Measurements from ENCODE around the gene STIM1.

STIM1 gene

DNA sequence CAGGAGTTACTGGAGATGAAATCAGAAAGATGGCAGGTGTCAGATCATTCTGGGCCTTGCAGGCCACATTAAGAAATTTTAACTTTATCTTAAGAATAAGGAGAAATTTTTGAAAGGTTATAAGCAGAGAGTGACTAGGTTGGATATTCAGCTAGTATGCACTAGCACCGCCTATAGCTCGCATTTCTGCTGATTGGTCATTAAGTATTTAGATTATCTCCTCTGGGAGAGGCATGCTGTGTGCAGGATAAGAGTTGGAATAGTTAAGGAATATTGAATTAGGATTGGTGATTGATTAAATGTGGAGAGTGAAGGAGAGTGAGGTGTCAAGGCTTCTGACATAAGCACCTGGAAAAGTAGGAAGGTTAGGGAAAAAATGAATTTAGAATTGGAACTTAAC is 100.6 kb downstream of the STIM1 start:
- DNase-seq = no peak

- no peak for DNase-seq
Observed at GRCh38 chr11:3956748-3957147, 101.3 kb downstream of the STIM1 start.

GRCh38 chr11:3957437-3957836 is 102.0 kb downstream of the STIM1 start:
- no peak for DNase-seq

GRCh38 chr11:3958281-3958680 is 102.8 kb downstream of the STIM1 start:
- no peak for DNase-seq

- DNase-seq = no peak
Observed at GRCh38 chr11:3959015-3959902, 103.8 kb downstream of the STIM1 start.

GRCh38 chr11:3959903-3960265 is 104.4 kb downstream of the STIM1 start:
- DNase-seq = no peak

DNA sequence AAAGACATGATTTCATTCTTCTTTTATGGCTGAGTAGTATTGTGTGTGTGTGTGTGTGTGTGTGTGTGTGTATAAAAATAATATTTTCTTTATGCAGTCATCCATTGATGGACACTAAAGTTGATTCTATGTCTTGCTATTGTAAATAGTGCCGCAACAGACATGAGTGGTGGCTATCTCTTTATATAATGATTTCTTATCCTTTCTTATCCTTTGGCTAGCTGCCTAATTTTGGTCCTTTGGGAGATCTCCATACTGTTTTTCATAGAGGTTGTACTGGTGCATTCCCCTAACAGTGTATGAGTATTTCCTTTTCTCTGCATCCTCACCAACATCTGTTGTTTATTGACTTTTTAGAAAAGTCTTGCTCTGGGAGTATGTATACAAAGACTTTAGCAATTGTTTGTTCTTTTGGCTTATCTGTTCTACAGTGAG is 107.0 kb downstream of the STIM1 start:
- no peak for DNase-seq

DNA sequence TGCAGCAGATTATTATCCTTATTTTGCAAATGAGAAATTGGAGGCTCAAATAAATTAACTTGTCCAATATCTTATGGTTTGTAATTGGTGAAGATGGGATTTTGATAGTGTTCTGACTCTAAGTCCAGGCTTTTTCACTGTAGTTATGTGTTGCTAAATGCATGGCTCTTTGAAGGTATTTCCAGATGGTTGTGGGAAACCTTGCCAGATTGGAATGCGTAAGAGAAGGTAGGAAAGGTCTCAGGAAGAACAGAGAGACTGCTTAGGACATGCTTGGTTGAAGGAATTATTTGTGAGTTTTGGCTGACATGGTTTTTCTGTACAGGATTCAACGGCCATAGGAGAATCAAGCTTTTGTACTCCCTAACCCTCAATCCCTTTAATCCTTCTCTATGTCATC is 108.6 kb downstream of the STIM1 start:
- no peak for DNase-seq

GRCh38 chr11:3964935-3965604 is 109.6 kb downstream of the STIM1 start:
- no peak for DNase-seq

- no peak for DNase-seq
Observed at GRCh38 chr11:3967695-3968094, 112.2 kb downstream of the STIM1 start.

GRCh38 chr11:3969200-3969599 is 113.7 kb downstream of the STIM1 start:
- no peak for DNase-seq

DNA sequence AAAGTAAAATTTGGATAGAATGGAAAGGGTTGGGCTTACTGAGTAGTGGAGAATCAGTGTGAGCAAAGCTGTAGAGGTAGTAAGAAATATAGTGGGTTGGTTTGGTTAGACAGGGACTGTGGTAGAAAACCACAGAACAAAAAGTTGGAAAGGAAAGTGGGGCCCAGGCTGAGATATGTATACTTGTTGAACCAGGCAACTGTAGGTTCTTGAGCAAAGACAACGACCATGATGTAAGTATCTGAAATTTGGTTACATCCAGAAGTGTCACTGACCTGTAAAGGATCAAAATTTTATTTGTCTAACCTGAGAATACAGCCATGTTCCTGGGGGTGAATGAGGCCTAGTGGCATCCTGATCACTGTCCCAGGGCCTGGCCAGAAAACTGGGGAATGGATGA is 114.1 kb downstream of the STIM1 start:
- DNase-seq = no peak

DNA sequence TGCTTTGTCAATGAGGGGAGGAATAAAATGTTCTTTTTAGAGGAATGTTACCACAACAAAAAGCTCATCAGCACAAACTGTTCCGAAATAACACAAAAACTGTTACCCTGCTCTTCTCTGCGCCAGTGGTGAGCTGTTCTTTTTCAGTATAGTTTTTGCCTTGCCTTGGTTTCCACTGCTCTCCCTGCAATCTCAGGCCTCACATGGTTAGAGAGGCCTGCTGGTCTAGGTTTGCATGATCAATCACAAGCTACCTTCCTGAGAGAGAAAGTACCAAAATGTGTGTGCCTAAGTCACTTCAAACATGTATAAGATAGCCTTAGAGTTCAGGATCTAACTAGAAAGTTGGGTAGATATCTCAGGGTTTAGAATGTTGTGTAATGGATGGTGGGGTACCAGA is 114.6 kb downstream of the STIM1 start:
- no peak for DNase-seq

- DNase-seq = no peak
Observed at GRCh38 chr11:3971756-3972404, 116.4 kb downstream of the STIM1 start.

DNA sequence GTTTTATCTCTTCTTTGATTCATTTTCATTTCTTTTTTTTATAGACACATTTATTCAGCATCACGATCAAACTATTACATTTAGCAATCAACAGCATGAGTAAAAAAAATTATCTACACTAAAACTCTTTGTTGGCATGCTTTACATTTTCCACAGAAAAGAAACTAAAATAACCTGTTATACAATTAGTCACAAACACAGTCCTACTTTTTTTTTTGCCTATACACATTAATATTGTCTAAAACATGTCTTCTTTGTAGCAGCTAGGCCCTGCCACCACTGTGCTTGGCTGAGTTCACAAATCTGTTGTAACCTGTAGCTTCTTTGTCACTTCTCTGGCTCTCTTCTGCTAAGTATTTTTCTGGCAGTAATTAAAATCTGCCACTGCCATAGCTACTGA is 117.0 kb downstream of the STIM1 start:
- no peak for DNase-seq

DNA sequence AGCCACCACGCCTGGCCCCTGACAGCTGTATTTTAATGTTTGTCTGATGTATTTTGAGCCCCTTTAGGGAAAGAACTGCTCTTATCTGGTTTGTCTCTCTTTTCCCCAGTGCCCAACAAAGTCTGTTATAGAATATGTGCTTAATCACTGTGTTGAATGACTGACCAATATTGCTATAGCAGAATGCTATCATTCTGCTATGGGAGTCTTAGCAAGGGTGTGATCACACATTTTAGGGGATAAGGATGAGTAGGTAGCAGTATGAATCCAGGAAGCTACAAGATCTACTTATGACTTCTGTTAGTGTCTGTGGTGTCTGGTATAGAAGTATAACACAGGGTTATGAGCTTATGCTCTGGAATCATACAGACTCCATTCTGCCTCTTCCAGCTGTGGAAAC is 121.6 kb downstream of the STIM1 start:
- no peak for DNase-seq

DNA sequence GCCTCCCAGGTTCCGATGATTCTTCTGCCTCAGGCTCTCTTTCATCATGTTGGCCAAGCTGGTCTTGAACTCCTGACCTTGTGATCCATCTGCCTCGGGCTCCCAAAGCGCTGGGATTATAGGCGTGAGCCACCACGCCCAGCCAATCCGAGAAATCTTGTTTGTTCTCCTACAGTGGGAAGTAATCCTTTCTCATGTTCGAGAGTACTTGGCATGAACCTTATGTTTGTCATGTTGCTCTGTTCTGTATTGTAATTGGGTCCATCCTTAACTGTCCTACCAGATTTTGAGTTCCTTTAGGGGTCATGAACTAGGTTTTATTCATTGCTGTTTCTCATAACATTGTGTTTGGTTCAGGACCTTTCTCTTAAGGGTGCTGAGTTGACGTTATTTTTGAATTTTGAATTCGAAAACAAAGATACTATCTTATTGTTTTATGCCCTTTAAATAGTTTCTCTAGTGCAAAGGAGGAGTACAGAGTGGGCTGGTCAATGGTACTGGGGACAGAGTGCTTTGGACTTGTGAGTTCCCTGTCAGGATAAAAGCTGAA is 125.7 kb downstream of the STIM1 start:
- DNase-seq = no peak

- no peak for DNase-seq
Observed at GRCh38 chr11:3982431-3982830, 127.0 kb downstream of the STIM1 start.

DNA sequence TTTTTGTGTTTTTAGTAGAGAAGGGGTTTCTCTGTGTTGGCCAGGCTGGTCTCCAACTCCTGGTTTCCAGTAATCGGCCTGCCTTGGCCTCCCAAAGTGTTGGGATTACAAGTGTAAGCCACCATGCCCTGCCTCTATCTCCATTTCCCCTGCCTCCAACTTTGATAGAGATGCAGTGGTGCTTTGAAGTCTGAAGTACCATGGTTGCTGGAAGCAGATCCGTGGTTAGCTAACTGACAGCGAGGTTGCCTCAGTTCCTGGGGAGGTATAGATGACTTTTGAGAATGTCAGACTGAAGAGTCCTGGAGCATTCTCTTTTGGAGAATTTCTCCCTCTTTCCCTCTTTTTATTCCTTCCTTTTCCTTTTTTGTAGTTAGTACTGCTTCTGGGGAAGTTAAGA is 127.6 kb downstream of the STIM1 start:
- DNase-seq = no peak

DNA sequence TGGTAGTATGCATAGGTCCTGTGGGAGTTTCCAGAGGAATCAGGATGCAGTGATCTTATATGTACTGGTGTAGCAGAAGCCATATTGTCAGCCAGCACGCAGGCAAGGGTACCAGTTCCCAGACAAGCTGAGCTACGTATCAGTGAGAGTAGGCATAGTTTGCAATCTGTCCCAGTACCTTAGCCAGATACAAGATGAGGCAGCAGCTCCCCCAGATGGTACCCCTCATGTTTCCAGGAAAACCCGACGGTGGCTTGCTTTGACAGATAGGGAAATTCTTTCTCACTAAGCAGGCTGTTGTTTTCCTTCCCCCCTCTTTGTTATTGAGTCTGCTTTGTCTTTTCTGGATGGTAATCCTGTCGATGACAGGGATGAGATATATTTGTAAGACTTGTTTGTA is 129.4 kb downstream of the STIM1 start:
- no peak for DNase-seq

GRCh38 chr11:3985631-3986030 is 130.2 kb downstream of the STIM1 start:
- DNase-seq = no peak

GRCh38 chr11:3986301-3986700 is 130.8 kb downstream of the STIM1 start:
- DNase-seq = no peak

GRCh38 chr11:3989276-3989920 is 133.9 kb downstream of the STIM1 start:
- DNase-seq = no peak
